H9 (cell line): ENCODE data around the gene FOSL2. TPM values are rescaled to one million over a fixed set of nuclear protein-coding genes. Genes with fewer than 3 reads are reported as not detected.

ENCODE experiments used
- DNase-seq: peaks from one replicate; pipeline ENCODE4 v3.0.0-alpha.2; 2017
- H2AFZ ChIP-seq: one replicate; pipeline ENCODE4 v1.6.1; 2013; ENCODE audit warnings: mild to moderate bottlenecking, low read length, control low read depth, moderate library complexity
- H2AK5ac ChIP-seq: 2 replicates; pipeline ENCODE4 v1.6.1; 2013; ENCODE audit warnings: low read length, control low read depth, mixed read lengths; ENCODE audit not compliant: insufficient read length
- H2BK120ac ChIP-seq: one replicate; pipeline ENCODE4 v1.6.1; 2013; ENCODE audit warnings: low read depth, mild to moderate bottlenecking, low read length, control low read depth, inconsistent platforms; ENCODE audit not compliant: poor library complexity, severe bottlenecking
- H2BK12ac ChIP-seq: 2 replicates; pipeline ENCODE4 v1.6.1; 2013; ENCODE audit warnings: low read length, control low read depth, mixed read lengths, low read depth; ENCODE audit not compliant: insufficient read length
- H2BK15ac ChIP-seq: 2 replicates; pipeline ENCODE4 v1.6.1; 2013; ENCODE audit warnings: low read depth, low read length, control low read depth
- H2BK20ac ChIP-seq: one replicate; pipeline ENCODE4 v1.6.1; 2013; ENCODE audit warnings: low read depth, mild to moderate bottlenecking, low read length, control low read depth, inconsistent platforms; ENCODE audit not compliant: poor library complexity, severe bottlenecking
- H2BK5ac ChIP-seq: 2 replicates; pipeline ENCODE4 v1.6.1; 2013; ENCODE audit warnings: low read length, control low read depth, mixed read lengths; ENCODE audit not compliant: insufficient read length
- H3K14ac ChIP-seq: 2 replicates; pipeline ENCODE4 v1.6.1; 2013; ENCODE audit warnings: low read length, control low read depth; ENCODE audit not compliant: insufficient read depth
- H3K18ac ChIP-seq: 2 replicates; pipeline ENCODE4 v1.6.1; 2013; ENCODE audit warnings: low read depth, mild to moderate bottlenecking, mixed read lengths, low read length, control low read depth; ENCODE audit not compliant: insufficient read length
- H3K23ac ChIP-seq: 2 replicates; pipeline ENCODE4 v1.6.1; 2013; ENCODE audit warnings: low read length, control low read depth, mixed read lengths, low read depth; ENCODE audit not compliant: insufficient read length
- H3K23me2 ChIP-seq: 2 replicates; pipeline ENCODE4 v1.6.1; 2013; ENCODE audit warnings: low read depth, mild to moderate bottlenecking, mixed read lengths, low read length, control low read depth; ENCODE audit not compliant: insufficient read length, poor library complexity, severe bottlenecking
- H3K27ac ChIP-seq: 2 replicates; pipeline ENCODE4 v1.5.1; 2013; ENCODE audit warnings: low read length, control low read depth, mixed read lengths, low read depth; ENCODE audit not compliant: insufficient read length
- H3K27me3 ChIP-seq: 2 replicates; pipeline ENCODE4 v1.6.1; 2013; ENCODE audit warnings: low read length, control low read depth, inconsistent platforms; ENCODE audit not compliant: insufficient read depth
- H3K4ac ChIP-seq: 2 replicates; pipeline ENCODE4 v1.6.1; 2013; ENCODE audit warnings: low read depth, mild to moderate bottlenecking, control low read depth, inconsistent platforms, low read length, moderate library complexity
- H3K4me1 ChIP-seq: 2 replicates; pipeline ENCODE4 v1.6.1; 2013; ENCODE audit warnings: low read length, control low read depth, inconsistent platforms; ENCODE audit not compliant: insufficient read depth
- H3K4me2 ChIP-seq: 2 replicates; pipeline ENCODE4 v1.6.1; 2013; ENCODE audit warnings: low read length, control low read depth, mixed read lengths; ENCODE audit not compliant: insufficient read length, insufficient read depth
- H3K56ac ChIP-seq: 2 replicates; pipeline ENCODE4 v1.6.1; 2013; ENCODE audit warnings: low read depth, mild to moderate bottlenecking, mixed read lengths, low read length, control low read depth; ENCODE audit not compliant: insufficient read length
- H3K79me1 ChIP-seq: 2 replicates; pipeline ENCODE4 v1.6.1; 2013; ENCODE audit warnings: low read depth, mild to moderate bottlenecking, moderate library complexity, low read length, control low read depth, inconsistent platforms; ENCODE audit not compliant: insufficient read depth, poor library complexity, severe bottlenecking
- H3K79me2 ChIP-seq: 2 replicates; pipeline ENCODE4 v1.6.1; 2013; ENCODE audit warnings: low read length, control low read depth, inconsistent platforms; ENCODE audit not compliant: insufficient read depth
- H3K9ac ChIP-seq: 2 replicates; pipeline ENCODE4 v1.6.1; 2013; ENCODE audit warnings: low read length, control low read depth, mixed read lengths; ENCODE audit not compliant: insufficient read length; ENCODE audit errors: extremely low read depth
- H3K9me3 ChIP-seq: one replicate; pipeline ENCODE4 v1.6.1; 2013; ENCODE audit warnings: low read depth, low read length, inconsistent platforms; ENCODE audit not compliant: control insufficient read depth
- H3T11ph ChIP-seq: one replicate; pipeline ENCODE4 v1.6.1; 2013; ENCODE audit warnings: mild to moderate bottlenecking, low read length, control low read depth, inconsistent platforms
- H4K20me1 ChIP-seq: one replicate; pipeline ENCODE4 v1.6.1; 2013; ENCODE audit not compliant: control insufficient read depth, insufficient read length, insufficient read depth
- H4K5ac ChIP-seq: 2 replicates; pipeline ENCODE4 v1.6.1; 2013; ENCODE audit warnings: low read depth, mild to moderate bottlenecking, mixed read lengths, low read length, control low read depth; ENCODE audit not compliant: insufficient read length
- H4K8ac ChIP-seq: replicated peaks from 2 replicates; pipeline ENCODE4 v1.6.1; 2013; ENCODE audit warnings: low read length, control low read depth, mixed read lengths, low read depth; ENCODE audit not compliant: insufficient read length
- H4K91ac ChIP-seq: 2 replicates; pipeline ENCODE4 v1.6.1; 2013; ENCODE audit warnings: low read depth, mild to moderate bottlenecking, moderate library complexity, mixed read lengths, low read length, control low read depth; ENCODE audit not compliant: insufficient read length
- H3K27ac Mint-ChIP-seq, 3 experiments: 2 replicates in 2 of 3; 3 replicates in 1 of 3; pipeline ENCODE4 v1.8.0; 2020 to 2021; ENCODE audit warnings: mixed read lengths in 3 of 3, mild to moderate bottlenecking in 1 of 3, moderate library complexity in 1 of 3
- H3K27me3 Mint-ChIP-seq: 2 replicates; pipeline ENCODE4 v1.8.0; 2021; ENCODE audit warnings: low read depth, mild to moderate bottlenecking, moderate library complexity, mixed read lengths
- H3K36me3 Mint-ChIP-seq, 3 experiments: 2 replicates in 2 of 3; 3 replicates in 1 of 3; pipeline ENCODE4 v1.8.0; 2020 to 2021; ENCODE audit warnings: low read depth in 3 of 3, mixed read lengths in 3 of 3; ENCODE audit not compliant: insufficient read depth in 1 of 3
- H3K4me1 Mint-ChIP-seq, 2 experiments: 2 replicates each; pipeline ENCODE4 v1.8.0; 2020; ENCODE audit warnings: mixed read lengths in 2 of 2
- H3K4me3 Mint-ChIP-seq, 2 experiments: 2 replicates in 1 of 2; 3 replicates in 1 of 2; pipeline ENCODE4 v1.8.0; 2020 to 2021; ENCODE audit warnings: mild to moderate bottlenecking in 2 of 2, mixed read lengths in 2 of 2, moderate library complexity in 1 of 2
- H3K9me3 Mint-ChIP-seq, 2 experiments: 2 replicates in 1 of 2; 3 replicates in 1 of 2; pipeline ENCODE4 v1.8.0; 2020; ENCODE audit warnings: mild to moderate bottlenecking in 2 of 2, mixed read lengths in 2 of 2, moderate library complexity in 1 of 2
- CTCF ChIP-seq: fragments of 200-600 bp; sonication (generic); conservative IDR thresholded peaks from 3 replicates; pipeline ENCODE4 v1.8.0; 2021; ENCODE audit warnings: antibody characterized with exemption, mild to moderate bottlenecking
- WGBS: extraction: QIAGEN DNeasy Blood & Tissue Kit; methylation state at CpG from one replicate; pipeline ENCODE4 v1.1.7; 2013; ENCODE audit warnings: missing lambda C conversion rate, low lambda C conversion rate, mixed read lengths; ENCODE audit not compliant: insufficient read length; ENCODE audit errors: extremely low coverage; 5-methylcytosine and 5-hydroxymethylcytosine counted together
- total RNA-seq: library from RNA; stranded (reverse); gene quantifications from 2 replicates; pipeline ENCODE4 v1.2.1, GENCODE V29; 2021

The FOSL2 gene
- total RNA-seq, 1 experiment from 2014 or later = 7.4 TPM

- H2BK15ac ChIP-seq = no peak overlapping the region
- H4K8ac ChIP-seq = no peak overlapping the region
- Mint-ChIP-seq H3K4me3 (no peak overlapping the region), H3K27me3 (peaks cover 4% of the 10 kb centered on the region), H3K36me3 (peaks cover 0 to 9% (median 0%) of the 10 kb centered on the region in 3 experiments; a peak in 2 of 7 replicates), H3K27ac (no peak overlapping the region), H3K4me1 (no peaks in the 10 kb centered on the region), H3K9me3 (peaks cover 10 to 11% of the 10 kb centered on the region in 2 experiments; a peak in 3 of 5 replicates)
- H4K20me1 ChIP-seq = no peaks in the 10 kb centered on the region
- no peak for DNase-seq
- H3K27ac ChIP-seq = no peak overlapping the region
- H3K23me2 ChIP-seq = no peaks in the 10 kb centered on the region
- H3K9me3 ChIP-seq = no peaks in the 10 kb centered on the region
- H3K14ac ChIP-seq = no peak overlapping the region
- no peaks in the 10 kb centered on the region for H3K27me3 ChIP-seq
- TF ChIP-seq CTCF = no peak
- no peak overlapping the region for H3K56ac ChIP-seq
- WGBS = no CpG with 5 or more reads among the region's 6 CpGs
- H2AFZ ChIP-seq = no peak overlapping the region
- H3K23ac ChIP-seq = no peak overlapping the region
- H3T11ph ChIP-seq = no peak overlapping the region
- no peak overlapping the region for H4K91ac ChIP-seq
- no peak overlapping the region for H2AK5ac ChIP-seq
- H2BK20ac ChIP-seq = no peak overlapping the region
- no peak overlapping the region for H2BK12ac ChIP-seq
- H3K9ac ChIP-seq = no peak overlapping the region
- H3K4ac ChIP-seq = no peak overlapping the region
- no peaks in the 10 kb centered on the region for H3K79me2 ChIP-seq
- no peak overlapping the region for H2BK120ac ChIP-seq
- H2BK5ac ChIP-seq = no peak overlapping the region
- H3K4me1 ChIP-seq = no peaks in the 10 kb centered on the region
- no peak overlapping the region for H3K18ac ChIP-seq
- H3K4me2 ChIP-seq = no peak overlapping the region
- no peak overlapping the region for H4K5ac ChIP-seq
- no peaks in the 10 kb centered on the region for H3K79me1 ChIP-seq
Observed at GRCh38 chr2:28463211-28463816, 70.7 kb downstream of the FOSL2 start.
